ENCODE results near the gene CUEDC1.
"Not testable (repeated sequence)": the region's sequence is repeated elsewhere in the genome, so short reads cannot be mapped to it uniquely, and the experiment has no call there.

DNA sequence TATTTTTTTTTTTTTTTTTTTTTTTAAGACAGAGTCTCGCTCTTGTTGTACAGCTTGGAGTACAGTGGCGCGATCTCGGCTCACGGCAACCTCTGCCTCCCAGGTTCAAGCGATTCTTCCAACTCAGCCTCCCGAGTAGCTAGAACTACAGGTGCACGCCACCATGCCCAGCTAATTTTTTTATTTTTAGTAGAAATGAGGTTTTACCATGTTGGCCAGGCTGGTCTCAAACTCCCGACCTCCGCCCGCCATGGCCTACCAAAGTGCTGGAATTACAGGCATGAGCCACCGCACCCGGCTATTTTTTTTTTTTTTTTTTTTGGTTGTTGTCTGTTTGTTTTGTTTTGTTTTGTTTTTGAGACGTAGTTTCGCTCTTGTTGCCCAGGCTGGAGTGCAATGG lies 3.2 kb upstream of the CUEDC1 start:
- TF ChIP-seq, protein P1, sequence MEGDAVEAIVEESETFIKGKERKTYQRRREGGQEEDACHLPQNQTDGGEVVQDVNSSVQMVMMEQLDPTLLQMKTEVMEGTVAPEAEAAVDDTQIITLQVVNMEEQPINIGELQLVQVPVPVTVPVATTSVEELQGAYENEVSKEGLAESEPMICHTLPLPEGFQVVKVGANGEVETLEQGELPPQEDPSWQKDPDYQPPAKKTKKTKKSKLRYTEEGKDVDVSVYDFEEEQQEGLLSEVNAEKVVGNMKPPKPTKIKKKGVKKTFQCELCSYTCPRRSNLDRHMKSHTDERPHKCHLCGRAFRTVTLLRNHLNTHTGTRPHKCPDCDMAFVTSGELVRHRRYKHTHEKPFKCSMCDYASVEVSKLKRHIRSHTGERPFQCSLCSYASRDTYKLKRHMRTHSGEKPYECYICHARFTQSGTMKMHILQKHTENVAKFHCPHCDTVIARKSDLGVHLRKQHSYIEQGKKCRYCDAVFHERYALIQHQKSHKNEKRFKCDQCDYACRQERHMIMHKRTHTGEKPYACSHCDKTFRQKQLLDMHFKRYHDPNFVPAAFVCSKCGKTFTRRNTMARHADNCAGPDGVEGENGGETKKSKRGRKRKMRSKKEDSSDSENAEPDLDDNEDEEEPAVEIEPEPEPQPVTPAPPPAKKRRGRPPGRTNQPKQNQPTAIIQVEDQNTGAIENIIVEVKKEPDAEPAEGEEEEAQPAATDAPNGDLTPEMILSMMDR (IDR thresholded peaks at IDR 0.05), result not testable (repeated sequence)
- not testable (repeated sequence) for TF ChIP-seq POLR2A, POLR2AphosphoS5 (IDR thresholded peaks at IDR 0.05)
